ENCODE measurements around the gene IKZF2. TPM values are rescaled to one million over a fixed set of nuclear protein-coding genes. Genes with fewer than 3 reads are reported as not detected.

Gene IKZF2
- total and polyA plus RNA-seq, 10 of the 15 experiments (the other 5 are each of a cell fraction or from before 2014, with no cell fraction given) = 15.2 to 266 (median 87.2) TPM

GRCh38 chr2:213122725-213123124, 28.7 kb downstream of the IKZF2 start:
- H3K79me2 ChIP-seq (ENCODE audit: control insufficient read depth, insufficient read depth, low read length) = peaks cover 99% of the 10 kb centered on the region
- H3K36me3 ChIP-seq (ENCODE audit: control insufficient read depth in 2 of 2, insufficient read depth in 2 of 2, low read length in 1 of 2) = peaks cover 0 to 14% of the 10 kb centered on the region in 2 experiments
- no peak for ATAC-seq
- CTCF ChIA-PET = interaction anchor here (0.6 to 4.2 kb wide), 4 partner anchors 15 to 109 kb away, joined by 3 to 19 read pairs (median 3); no protein-coding TSS in a partner anchor
- H3K4me3 ChIP-seq = no peak overlapping the region
- peaks cover 29% of the 10 kb centered on the region for H3K4me1 ChIP-seq (ENCODE audit: control insufficient read depth, insufficient read depth, low read length)
- intact Hi-C loops (cut with micrococcal nuclease; ENCODE audit: unreplicated experiment) = no loop called here
- H2AFZ ChIP-seq (ENCODE audit: control insufficient read depth, low read depth, low read length) = no peak overlapping the region
- H3K4me2 ChIP-seq (ENCODE audit: control insufficient read depth, insufficient read depth) = peak overlapping the region; percentile 0; the same call in 1 of the 2 replicates
- H3K9me3 ChIP-seq (replicated peaks; ENCODE audit: control insufficient read depth, insufficient read depth, low read length) = peaks cover 4% of the 10 kb centered on the region; the same call in 2 of the 3 replicates
- 27% methylated on average over 4 of the region's 4 CpGs for WGBS (ENCODE audit: insufficient coverage, insufficient replicate concordance, low lambda C conversion rate, missing lambda C conversion rate)
- DNase-seq (ENCODE audit: low read depth, low spot score) = no peak
- SMC1A ChIA-PET (ENCODE audit: uncharacterized antibody, unreplicated experiment) = interaction anchor here (1.0 to 6.0 kb wide), 11 partner anchors 8 to 257 kb away, joined by 3 to 56 read pairs (median 4); no protein-coding TSS in a partner anchor
- POLR2A ChIA-PET = interaction anchor here (0.6 to 1.2 kb wide), 3 partner anchors 23 to 95 kb away, joined by 3 to 4 read pairs (median 3); no protein-coding TSS in a partner anchor
- no peaks in the 10 kb centered on the region for H3K27me3 ChIP-seq (replicated peaks in 1 of 2; ENCODE audit: control insufficient read depth in 2 of 2, insufficient read depth in 2 of 2, low read length in 1 of 2)
- TF ChIP-seq NFIC (IDR thresholded peaks at IDR 0.05; ENCODE audit: low read depth, low read length) (no peak), PKNOX1 (IDR thresholded peaks at IDR 0.05) (no peak), CREB1 (IDR thresholded peaks at IDR 0.05; ENCODE audit: low read depth) (no peak), ATF7 (IDR thresholded peaks at IDR 0.05; ENCODE audit: low read depth) (no peak), MEF2A (IDR thresholded peaks at IDR 0.05; ENCODE audit: insufficient read depth, low read depth, low read length) (no peak), ZBTB40 (IDR thresholded peaks at IDR 0.05; ENCODE audit: borderline replicate concordance) (no peak)
- H4K20me1 ChIP-seq (ENCODE audit: control insufficient read depth, insufficient read depth) = no peaks in the 10 kb centered on the region
- in situ Hi-C loops (cut with MboI) = no loop called here
- no peak overlapping the region for H3K27ac ChIP-seq (ENCODE audit: control insufficient read depth, insufficient read depth)
- BruUV-seq (replicated peaks) = no TSS peak
- no peak overlapping the region for H3K9ac ChIP-seq (ENCODE audit: control insufficient read depth, insufficient read depth, low read length)
- RAD21 ChIA-PET (ENCODE audit: unreplicated experiment) = interaction anchor here (1.0 to 3.2 kb wide), 6 partner anchors 10 to 345 kb away, joined by 3 to 9 read pairs (median 3); no protein-coding TSS in a partner anchor
- FAIRE-seq = no peak

Data from GM12878 (cell line).